ENCODE results near the gene CACNA1E.

DNA sequence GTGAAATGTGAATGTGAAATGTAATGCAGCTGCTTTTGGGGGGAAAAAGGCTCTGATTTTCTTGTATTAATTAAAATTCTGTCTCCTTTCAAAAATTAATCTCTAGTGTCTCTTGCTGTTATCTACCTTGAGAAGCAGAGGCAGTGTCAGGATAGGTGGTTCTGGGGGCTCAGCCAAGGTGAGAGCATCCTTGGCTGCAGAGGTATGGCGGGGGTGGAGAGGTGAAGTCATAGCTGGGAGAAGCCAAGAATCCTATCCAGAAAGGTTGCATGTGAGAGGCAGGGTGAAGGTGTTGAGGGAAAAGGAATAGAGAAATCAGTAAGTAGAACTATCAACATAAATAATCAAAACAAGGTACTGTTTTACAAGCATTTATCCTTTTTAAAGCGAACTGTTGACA is 181.2 kb downstream of the CACNA1E start:
- TF ChIP-seq POLR2A (IDR thresholded peaks at IDR 0.05) (no peak), CTCF (IDR thresholded peaks at IDR 0.05) (no peak)

Data from lower leg skin (tissue), 3 donors.